GM13977 (cell line): Measurements from ENCODE around the gene ELF1.

Experiments used
- DNase-seq: peaks from one replicate; pipeline ENCODE4 v3.0.0; 2012; ENCODE audit warnings: low spot score
- CTCF ChIP-seq: IDR thresholded peaks from 2 replicates; pipeline ENCODE4 v1.5.1; 2012; ENCODE audit warnings: mild to moderate bottlenecking, control low read depth; ENCODE audit not compliant: insufficient read depth; ENCODE audit errors: extremely low read depth, missing control alignments
- in situ Hi-C: fragments of 300-500 bp; cut with MboI; formaldehyde crosslinking; loops from one replicate; pipeline ENCODE4 v1.12.0; 2022; ENCODE audit warnings: low sequenced_read_pairs, low pct_unique_long_range_greater_than_20kb, mixed read lengths, inconsistent platforms; ENCODE audit not compliant: unreplicated experiment

ELF1 gene

GRCh38 chr13:40974460-40975407, 44.4 kb downstream of the ELF1 start:
- DNase-seq, result no peak

GRCh38 chr13:40973409-40973808, 45.7 kb downstream of the ELF1 start:
- TF ChIP-seq CTCF, result no peak
- in situ Hi-C loops, result no loop called here
- DNase-seq, result no peak

More at GRCh38 chr13:40974460-40975407, 44.4 kb downstream of the ELF1 start:
- TF ChIP-seq CTCF, result peak; percentile 69
- in situ Hi-C loops, result no loop called here

- in situ Hi-C loops, result no loop called here
- TF ChIP-seq CTCF, result no peak
- no peak for DNase-seq
Observed at GRCh38 chr13:40971321-40971720, 47.8 kb downstream of the ELF1 start.

GRCh38 chr13:40970803-40971202, 48.3 kb downstream of the ELF1 start:
- in situ Hi-C loops, result no loop called here
- no peak for DNase-seq
- no peak for TF ChIP-seq CTCF

GRCh38 chr13:40969169-40969901, 49.8 kb downstream of the ELF1 start:
- no peak for TF ChIP-seq CTCF
- no peak for DNase-seq
- in situ Hi-C loops, result no loop called here

GRCh38 chr13:40968416-40969000, 50.6 kb downstream of the ELF1 start:
- no peak for TF ChIP-seq CTCF
- in situ Hi-C loops, result no loop called here
- no peak for DNase-seq
